Stimulated activated CD8-positive, alpha-beta memory T cell treated with anti-CD3 and anti-CD28 coated beads, Interleukin-15, amount 100 ng/mL, for 4 hours (primary cell): ENCODE measurements around the gene RNF223.

ENCODE experiments used
- DNase-seq, 2 donors: peaks; one replicate each; pipeline ENCODE4 v3.0.0-alpha.2; 2020; ENCODE audit warnings: low read depth in 2 of 2

RNF223 gene

GRCh38 chr1:1046243-1046642, 27.9 kb downstream of the RNF223 start:
- no peak for DNase-seq

GRCh38 chr1:1045129-1045528, 29.0 kb downstream of the RNF223 start:
- DNase-seq, result no peak

DNA sequence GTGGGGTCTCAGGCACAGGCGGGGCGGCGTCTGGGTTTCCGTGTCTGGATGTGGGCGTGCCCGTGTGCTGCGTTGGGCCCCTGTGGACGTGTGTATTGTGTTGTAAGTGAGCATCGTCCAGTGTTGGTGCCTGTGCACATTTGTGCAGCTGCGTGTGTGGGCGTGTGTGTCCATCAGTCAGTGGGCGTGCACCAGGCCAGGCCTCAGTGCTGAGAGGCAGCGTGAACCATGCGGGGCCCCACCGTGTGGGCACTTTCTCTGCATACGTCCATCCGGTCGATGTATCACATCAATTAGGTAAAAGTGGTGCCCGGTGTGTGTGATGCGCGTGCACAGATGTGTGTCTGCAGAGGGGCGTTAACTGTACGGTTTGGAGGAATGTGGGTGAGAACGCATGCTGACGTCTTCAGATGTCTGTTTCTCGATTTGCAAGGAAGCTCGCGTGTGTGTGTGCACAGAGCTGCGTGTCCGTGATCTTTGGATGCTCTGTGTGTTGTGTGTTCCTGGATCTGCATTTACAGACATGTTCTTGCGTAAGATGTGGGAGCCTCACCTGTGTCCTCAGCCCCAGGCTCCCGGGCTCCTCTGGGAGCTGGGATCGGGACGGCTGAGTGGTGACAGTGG, 29.5 kb downstream of the RNF223 start:
- DNase-seq, result no peak

GRCh38 chr1:1043921-1044320, 30.2 kb downstream of the RNF223 start:
- DNase-seq, result no peak

DNA sequence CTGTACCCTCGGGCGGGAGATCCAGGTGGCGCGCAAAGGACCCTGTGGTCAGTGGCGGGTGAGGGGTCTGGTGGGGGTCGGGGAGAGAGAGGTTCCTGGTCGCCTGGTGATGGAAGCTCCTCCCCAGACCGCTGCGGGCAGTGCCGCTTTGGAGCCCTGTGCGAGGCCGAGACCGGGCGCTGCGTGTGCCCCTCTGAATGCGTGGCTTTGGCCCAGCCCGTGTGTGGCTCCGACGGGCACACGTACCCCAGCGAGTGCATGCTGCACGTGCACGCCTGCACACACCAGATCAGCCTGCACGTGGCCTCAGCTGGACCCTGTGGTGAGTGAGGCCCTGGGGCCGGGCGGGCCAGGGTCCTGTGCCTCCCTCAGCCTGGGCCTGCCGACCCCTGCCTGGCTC, 30.7 kb downstream of the RNF223 start:
- no peak for DNase-seq

DNA sequence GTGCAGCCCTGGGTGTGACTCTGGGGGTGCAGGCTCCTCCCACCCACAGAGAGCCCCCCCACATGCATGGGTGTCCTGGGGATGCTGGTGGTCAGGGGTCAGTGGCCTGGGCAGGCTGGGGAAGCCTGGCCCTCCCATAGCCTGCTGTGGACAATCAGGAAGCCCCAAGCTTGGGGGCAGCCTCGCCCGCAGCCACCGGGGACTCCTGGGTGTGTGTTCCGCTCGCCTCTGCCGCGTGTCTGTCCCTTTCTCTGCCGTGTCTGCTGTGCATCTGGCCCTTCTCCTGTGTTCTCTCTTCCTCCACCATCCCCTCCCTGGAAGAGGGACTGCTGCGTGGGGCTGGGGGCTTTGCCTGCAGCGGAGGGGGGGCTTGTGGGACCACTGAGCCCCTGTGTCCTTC, 31.3 kb downstream of the RNF223 start:
- DNase-seq, result no peak

DNA sequence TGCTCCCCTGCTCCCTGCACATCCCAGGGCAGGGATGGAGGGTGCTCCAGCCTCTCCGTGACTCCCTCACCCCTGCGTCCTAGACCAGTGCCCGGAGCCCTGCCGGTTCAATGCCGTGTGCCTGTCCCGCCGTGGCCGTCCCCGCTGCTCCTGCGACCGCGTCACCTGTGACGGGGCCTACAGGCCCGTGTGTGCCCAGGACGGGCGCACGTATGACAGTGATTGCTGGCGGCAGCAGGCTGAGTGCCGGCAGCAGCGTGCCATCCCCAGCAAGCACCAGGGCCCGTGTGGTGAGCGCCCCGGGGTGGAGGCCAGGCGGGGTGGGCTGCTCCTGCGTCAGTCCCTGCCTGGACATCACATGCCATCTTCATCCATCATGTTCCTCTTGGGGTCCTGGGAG, 32.2 kb downstream of the RNF223 start:
- no peak for DNase-seq

GRCh38 chr1:1041092-1041523, 33.0 kb downstream of the RNF223 start:
- no peak for DNase-seq

GRCh38 chr1:1040004-1040991, 33.8 kb downstream of the RNF223 start:
- peak; percentile 48 to 58 for DNase-seq

- no peak for DNase-seq
Measured at GRCh38 chr1:1039145-1039910, 34.8 kb downstream of the RNF223 start.

GRCh38 chr1:1038694-1039093, 35.4 kb downstream of the RNF223 start:
- DNase-seq, result no peak

DNA sequence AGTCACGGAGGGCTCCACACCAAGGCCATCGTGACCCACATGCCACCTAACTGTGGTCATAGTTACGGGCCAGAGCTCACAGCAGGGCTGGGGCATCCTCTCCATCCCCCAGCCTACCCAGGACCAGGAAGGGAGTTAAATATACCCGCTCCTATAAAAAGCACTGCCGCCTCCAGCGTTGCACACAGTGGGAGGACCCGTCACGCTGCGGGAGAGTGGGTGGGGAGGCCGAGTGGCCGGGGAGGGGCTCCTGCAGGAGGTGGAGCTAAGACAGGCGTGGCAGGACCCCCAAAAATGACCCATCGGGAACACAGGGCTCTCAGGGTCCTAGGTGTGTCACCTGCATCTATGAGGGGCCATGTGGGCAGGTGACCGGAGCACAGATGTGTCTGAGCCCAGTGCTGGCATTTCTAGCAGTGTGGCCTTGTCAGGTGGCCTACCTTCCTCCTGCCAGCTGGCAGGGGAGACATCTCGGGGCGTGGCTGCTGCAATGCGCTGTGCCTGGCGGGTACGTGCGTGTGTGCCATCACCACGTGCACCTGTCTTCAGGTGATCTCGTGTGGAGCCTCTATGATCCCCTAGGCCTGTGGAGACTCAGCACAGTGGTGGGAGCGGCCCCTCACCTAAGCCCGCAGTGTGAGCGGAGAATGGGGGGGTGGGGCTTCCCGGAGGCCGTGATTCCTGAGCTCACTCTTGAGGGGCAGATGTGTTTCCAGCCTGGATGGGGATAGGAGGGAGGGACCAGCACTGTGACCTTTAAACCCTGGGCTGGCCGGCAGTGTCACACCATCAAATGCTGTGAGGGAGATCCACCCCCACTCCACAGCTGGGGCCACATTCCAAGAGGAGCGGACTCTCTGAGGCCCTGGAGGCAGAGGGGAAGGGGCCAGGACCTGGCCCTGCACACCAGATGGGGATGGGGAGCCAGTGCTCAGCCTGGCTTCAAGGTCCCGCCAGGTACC, 36.5 kb downstream of the RNF223 start:
- DNase-seq, result no peak

DNA sequence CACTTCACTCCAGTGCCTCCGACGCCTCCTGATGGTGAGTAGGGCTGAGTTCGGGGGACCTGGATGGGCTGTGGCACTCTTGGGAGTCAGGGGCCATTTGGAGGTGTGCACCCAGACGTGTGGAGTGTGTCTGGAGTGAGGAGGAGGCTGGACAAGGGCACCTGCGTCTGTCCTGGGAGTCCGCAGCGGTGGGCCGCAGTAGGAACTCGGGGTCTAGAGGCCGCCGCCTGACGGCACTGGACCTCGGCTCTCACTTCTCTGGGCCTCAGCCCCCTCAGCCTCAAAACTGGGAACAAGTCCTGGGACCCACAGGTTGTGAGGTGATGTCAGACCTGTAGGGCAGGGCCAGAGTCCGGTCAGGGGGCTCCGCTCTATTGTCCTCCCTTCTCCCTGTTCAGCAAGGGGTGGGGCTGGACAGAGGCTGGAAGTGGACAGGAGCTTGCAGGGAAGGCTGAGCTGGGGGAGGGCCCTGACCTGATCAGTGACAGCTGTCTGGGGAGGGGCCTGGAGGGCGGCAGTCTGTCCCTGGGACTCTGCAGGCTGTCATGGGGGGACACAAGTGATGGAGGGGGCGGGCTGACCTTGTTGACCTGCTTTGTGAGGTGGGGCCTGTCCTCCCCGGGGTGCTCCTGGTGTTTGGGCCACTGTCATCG, 38.7 kb downstream of the RNF223 start:
- DNase-seq, result no peak

GRCh38 chr1:1034439-1034781, 39.7 kb downstream of the RNF223 start:
- no peak for DNase-seq

DNA sequence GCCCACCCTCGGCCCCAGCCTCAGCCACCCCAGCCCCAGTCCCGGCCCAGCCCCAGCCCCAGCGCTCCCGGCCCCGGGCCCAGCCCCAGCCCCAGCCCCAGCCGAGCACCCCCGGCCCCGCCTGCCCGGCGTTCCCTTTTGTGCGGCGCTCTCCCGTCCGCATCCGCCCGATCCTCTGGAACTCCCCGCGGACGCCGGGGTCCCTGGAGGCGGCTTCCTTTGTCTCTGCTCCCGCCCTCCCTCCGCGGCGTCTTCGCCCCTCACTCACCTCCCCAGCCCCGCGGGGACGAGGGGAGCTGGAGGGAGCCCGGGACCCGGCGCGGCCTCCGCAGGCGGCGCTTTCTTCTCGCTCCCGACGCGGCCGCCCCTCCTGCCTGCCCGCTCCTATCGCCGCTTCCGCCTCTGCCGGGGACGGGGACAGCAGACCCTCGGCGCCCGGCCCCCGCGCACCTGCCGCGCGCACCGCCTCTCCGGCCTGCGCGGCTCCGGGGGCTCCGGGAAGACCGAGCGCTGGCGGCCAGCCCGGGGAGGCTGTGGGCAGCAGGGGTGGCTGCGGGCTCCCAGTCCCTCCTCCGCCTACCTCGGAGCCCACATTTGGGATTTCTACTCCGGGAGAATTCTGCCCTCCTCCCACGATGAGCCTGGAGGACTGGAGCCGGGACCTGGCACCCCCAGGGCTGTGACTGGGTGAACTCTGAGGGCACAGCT, 40.2 kb downstream of the RNF223 start:
- no peak for DNase-seq

- peak; percentile 86 to 89 for DNase-seq
Measured at GRCh38 chr1:1033009-1033587, 41.0 kb downstream of the RNF223 start.

GRCh38 chr1:1032424-1032823, 41.7 kb downstream of the RNF223 start:
- no peak for DNase-seq

- DNase-seq, result no peak
Measured at GRCh38 chr1:1031659-1032235, 42.4 kb downstream of the RNF223 start.
